Stimulated activated memory B cell treated with anti-CD40 and anti-IgM and Interleukin-4, amounts not matched to agents 10 μg/mL and 1 μg/mL and 100 μg/mL, for 72 hours (primary cell): Measurements from ENCODE around the gene VPS37C.
"Not testable (repeated sequence)": the region's sequence is repeated elsewhere in the genome, so short reads cannot be mapped to it uniquely, and the experiment has no call there.

Source experiments
- ATAC-seq: fragments of 150-1000 bp; cut with Tn5 transposase; 2 replicates; pipeline ENCODE4 v1.10.0; 2021
- H3K27ac Mint-ChIP-seq: one replicate; pipeline ENCODE4 v1.8.0; 2022; ENCODE audit warnings: mild to moderate bottlenecking, mixed read lengths
- H3K27me3 Mint-ChIP-seq: one replicate; pipeline ENCODE4 v1.8.0; 2022; ENCODE audit warnings: mixed read lengths
- H3K36me3 Mint-ChIP-seq: one replicate; pipeline ENCODE4 v1.8.0; 2022; ENCODE audit warnings: mixed read lengths
- H3K4me1 Mint-ChIP-seq: one replicate; pipeline ENCODE4 v1.8.0; 2022; ENCODE audit warnings: mixed read lengths
- H3K4me3 Mint-ChIP-seq: one replicate; pipeline ENCODE4 v1.8.0; 2022; ENCODE audit warnings: mild to moderate bottlenecking, moderate library complexity, mixed read lengths
- H3K9me3 Mint-ChIP-seq: one replicate; pipeline ENCODE4 v1.8.0; 2022; ENCODE audit warnings: mixed read lengths

VPS37C gene

GRCh38 chr11:61187505-61188130 lies 26.4 kb upstream of the VPS37C start:
- Mint-ChIP-seq H3K4me3 (no peak overlapping the region), H3K36me3 (no peaks in the 10 kb centered on the region), H3K27me3 (peaks cover 4% of the 10 kb centered on the region), H3K4me1 (peaks cover 13% of the 10 kb centered on the region), H3K9me3 (no peaks in the 10 kb centered on the region), H3K27ac (no peak overlapping the region)
- peak; percentile 67 for ATAC-seq

GRCh38 chr11:61186504-61186903 lies 25.3 kb upstream of the VPS37C start:
- Mint-ChIP-seq H3K36me3 (no peaks in the 10 kb centered on the region), H3K4me3 (no peak overlapping the region), H3K27me3 (no peaks in the 10 kb centered on the region), H3K27ac (no peak overlapping the region), H3K9me3 (no peaks in the 10 kb centered on the region), H3K4me1 (peaks cover 12% of the 10 kb centered on the region)
- no peak for ATAC-seq

GRCh38 chr11:61183645-61184044 lies 22.4 kb upstream of the VPS37C start:
- no peaks in the 10 kb centered on the region for H3K9me3 Mint-ChIP-seq
- H3K27me3 Mint-ChIP-seq = no peaks in the 10 kb centered on the region
- no peak overlapping the region for H3K4me3 Mint-ChIP-seq
- no peak for ATAC-seq
- peaks cover 6% of the 10 kb centered on the region for H3K4me1 Mint-ChIP-seq
- H3K36me3 Mint-ChIP-seq = no peaks in the 10 kb centered on the region
- no peak overlapping the region for H3K27ac Mint-ChIP-seq

- Mint-ChIP-seq H3K27me3 (no peaks in the 10 kb centered on the region), H3K36me3 (no peaks in the 10 kb centered on the region)
- no peak for ATAC-seq
Observed at GRCh38 chr11:61181489-61181888, 20.3 kb upstream of the VPS37C start.

GRCh38 chr11:61180205-61180604 lies 19.0 kb upstream of the VPS37C start:
- H3K27me3 Mint-ChIP-seq, ATAC-seq, H3K4me3 Mint-ChIP-seq, H3K4me1 Mint-ChIP-seq, H3K27ac Mint-ChIP-seq, H3K9me3 Mint-ChIP-seq, H3K36me3 Mint-ChIP-seq: not testable (repeated sequence)

More at GRCh38 chr11:61181489-61181888, 20.3 kb upstream of the VPS37C start:
- H3K9me3 Mint-ChIP-seq = no peaks in the 10 kb centered on the region
- H3K4me1 Mint-ChIP-seq = no peaks in the 10 kb centered on the region
- no peak overlapping the region for H3K27ac Mint-ChIP-seq
- H3K4me3 Mint-ChIP-seq = no peak overlapping the region

GRCh38 chr11:61176446-61176845 lies 15.2 kb upstream of the VPS37C start:
- Mint-ChIP-seq H3K36me3 (no peaks in the 10 kb centered on the region), H3K27ac (no peak overlapping the region), H3K4me1 (peaks cover 14% of the 10 kb centered on the region), H3K27me3 (no peaks in the 10 kb centered on the region), H3K4me3 (no peak overlapping the region), H3K9me3 (peaks cover 3% of the 10 kb centered on the region)
- ATAC-seq = no peak

- Mint-ChIP-seq H3K9me3 (peaks cover 3% of the 10 kb centered on the region), H3K27me3 (no peaks in the 10 kb centered on the region), H3K4me3 (no peak overlapping the region), H3K27ac (no peak overlapping the region), H3K4me1 (peaks cover 14% of the 10 kb centered on the region), H3K36me3 (no peaks in the 10 kb centered on the region)
- ATAC-seq = no peak
Observed at GRCh38 chr11:61174949-61175348, 13.7 kb upstream of the VPS37C start.

- H3K4me3 Mint-ChIP-seq = no peak overlapping the region
- H3K36me3 Mint-ChIP-seq = no peaks in the 10 kb centered on the region
- H3K27ac Mint-ChIP-seq = no peak overlapping the region
- H3K9me3 Mint-ChIP-seq = peaks cover 3% of the 10 kb centered on the region
- ATAC-seq = no peak
- H3K27me3 Mint-ChIP-seq = no peaks in the 10 kb centered on the region
- H3K4me1 Mint-ChIP-seq = peaks cover 14% of the 10 kb centered on the region
Observed at GRCh38 chr11:61174273-61174672, 13.0 kb upstream of the VPS37C start.

GRCh38 chr11:61173456-61173855 lies 12.2 kb upstream of the VPS37C start:
- H3K4me1 Mint-ChIP-seq = peaks cover 14% of the 10 kb centered on the region
- no peak overlapping the region for H3K27ac Mint-ChIP-seq
- no peaks in the 10 kb centered on the region for H3K27me3 Mint-ChIP-seq
- ATAC-seq = no peak
- no peak overlapping the region for H3K4me3 Mint-ChIP-seq
- peaks cover 3% of the 10 kb centered on the region for H3K9me3 Mint-ChIP-seq
- no peaks in the 10 kb centered on the region for H3K36me3 Mint-ChIP-seq

GRCh38 chr11:61172888-61173287 lies 11.7 kb upstream of the VPS37C start:
- Mint-ChIP-seq H3K4me3 (no peak overlapping the region), H3K36me3 (no peaks in the 10 kb centered on the region), H3K27me3 (no peaks in the 10 kb centered on the region), H3K4me1 (peaks cover 18% of the 10 kb centered on the region), H3K27ac (peak overlapping the region; percentile 31), H3K9me3 (peaks cover 3% of the 10 kb centered on the region)
- no peak for ATAC-seq

GRCh38 chr11:61172356-61172755 lies 11.1 kb upstream of the VPS37C start:
- no peaks in the 10 kb centered on the region for H3K27me3 Mint-ChIP-seq
- H3K4me3 Mint-ChIP-seq = no peak overlapping the region
- ATAC-seq = no peak
- H3K27ac Mint-ChIP-seq = peak overlapping the region; percentile 31
- H3K4me1 Mint-ChIP-seq = peaks cover 23% of the 10 kb centered on the region
- no peaks in the 10 kb centered on the region for H3K36me3 Mint-ChIP-seq
- peaks cover 3% of the 10 kb centered on the region for H3K9me3 Mint-ChIP-seq

- H3K27me3 Mint-ChIP-seq = no peaks in the 10 kb centered on the region
- no peak overlapping the region for H3K4me3 Mint-ChIP-seq
- no peaks in the 10 kb centered on the region for H3K36me3 Mint-ChIP-seq
- H3K4me1 Mint-ChIP-seq = peaks cover 25% of the 10 kb centered on the region
- peak overlapping the region; percentile 31 for H3K27ac Mint-ChIP-seq
- H3K9me3 Mint-ChIP-seq = peaks cover 3% of the 10 kb centered on the region
- no peak for ATAC-seq
Observed at GRCh38 chr11:61171907-61172306, 10.7 kb upstream of the VPS37C start.

- H3K4me3 Mint-ChIP-seq = no peak overlapping the region
- ATAC-seq = no peak
- peaks cover 26% of the 10 kb centered on the region for H3K4me1 Mint-ChIP-seq
- peaks cover 3% of the 10 kb centered on the region for H3K9me3 Mint-ChIP-seq
- H3K27me3 Mint-ChIP-seq = no peaks in the 10 kb centered on the region
- H3K27ac Mint-ChIP-seq = no peak overlapping the region
- H3K36me3 Mint-ChIP-seq = no peaks in the 10 kb centered on the region
Observed at GRCh38 chr11:61170566-61170965, 9.3 kb upstream of the VPS37C start.

- no peaks in the 10 kb centered on the region for H3K27me3 Mint-ChIP-seq
- no peak overlapping the region for H3K27ac Mint-ChIP-seq
- no peak overlapping the region for H3K4me3 Mint-ChIP-seq
- H3K36me3 Mint-ChIP-seq = no peaks in the 10 kb centered on the region
- ATAC-seq = no peak
- H3K4me1 Mint-ChIP-seq = peaks cover 43% of the 10 kb centered on the region
- peaks cover 6% of the 10 kb centered on the region for H3K9me3 Mint-ChIP-seq
Observed at GRCh38 chr11:61168800-61169199, 7.6 kb upstream of the VPS37C start.

- Mint-ChIP-seq H3K9me3 (peaks cover 4% of the 10 kb centered on the region), H3K4me1 (peaks cover 49% of the 10 kb centered on the region), H3K27ac (peak overlapping the region; percentile 81), H3K36me3 (no peaks in the 10 kb centered on the region), H3K27me3 (no peaks in the 10 kb centered on the region), H3K4me3 (no peak overlapping the region)
- no peak for ATAC-seq
Observed at GRCh38 chr11:61168042-61168688, 6.9 kb upstream of the VPS37C start.

GRCh38 chr11:61166331-61166730 lies 5.1 kb upstream of the VPS37C start:
- not testable (repeated sequence) for ATAC-seq, H3K36me3 Mint-ChIP-seq, H3K27ac Mint-ChIP-seq, H3K27me3 Mint-ChIP-seq, H3K9me3 Mint-ChIP-seq
- Mint-ChIP-seq H3K4me1 (peaks cover 53% of the 10 kb centered on the region), H3K4me3 (peak overlapping the region; percentile 18)
